ENCODE measurements around the gene EFCAB14. TPM values are rescaled to one million over a fixed set of nuclear protein-coding genes. Genes with fewer than 3 reads are reported as not detected.
"Not testable (repeated sequence)": the region's sequence is repeated elsewhere in the genome, so short reads cannot be mapped to it uniquely, and the experiment has no call there.

EFCAB14 gene
- total and polyA plus RNA-seq, 2 experiments from 2014 or later: 33.6 to 33.9 TPM

- no peak for DNase-seq (ENCODE audit: low read depth in 1 of 2, low spot score in 1 of 2)
- Histone ChIP-seq H3K27me3 (peaks cover 42% of the 10 kb centered on the region), H3K36me3 (no peaks in the 10 kb centered on the region), H3K9me3 (ENCODE audit: low read depth) (no peaks in the 10 kb centered on the region), H3K4me1 (ENCODE audit: low read depth) (no peaks in the 10 kb centered on the region), H3K27ac (no peak overlapping the region), H3K4me3 (no peak overlapping the region)
- no peak for TF ChIP-seq CTCF (IDR thresholded peaks at IDR 0.05; ENCODE audit: low read depth, low read length)
Observed at GRCh38 chr1:46760558-46761166, 41.7 kb upstream of the EFCAB14 start.

GRCh38 chr1:46757956-46758528 lies 39.1 kb upstream of the EFCAB14 start:
- Histone ChIP-seq H3K36me3 (no peaks in the 10 kb centered on the region), H3K4me3 (no peak overlapping the region), H3K9me3 (ENCODE audit: low read depth) (no peaks in the 10 kb centered on the region), H3K4me1 (ENCODE audit: low read depth) (no peaks in the 10 kb centered on the region), H3K27ac (no peak overlapping the region), H3K27me3 (peaks cover 21% of the 10 kb centered on the region)
- DNase-seq (ENCODE audit: low read depth in 1 of 2, low spot score in 1 of 2): no peak
- no peak for TF ChIP-seq CTCF (IDR thresholded peaks at IDR 0.05; ENCODE audit: low read depth, low read length)

- peak in 1 of 2 donors; percentile 57 for DNase-seq (ENCODE audit: low read depth in 1 of 2, low spot score in 1 of 2)
- H3K4me1 ChIP-seq (ENCODE audit: low read depth): no peaks in the 10 kb centered on the region
- no peak for TF ChIP-seq CTCF (IDR thresholded peaks at IDR 0.05; ENCODE audit: low read depth, low read length)
- peaks cover 19% of the 10 kb centered on the region for H3K27me3 ChIP-seq
- H3K36me3 ChIP-seq: no peaks in the 10 kb centered on the region
- no peaks in the 10 kb centered on the region for H3K9me3 ChIP-seq (ENCODE audit: low read depth)
- H3K4me3 ChIP-seq: no peak overlapping the region
- no peak overlapping the region for H3K27ac ChIP-seq
Observed at GRCh38 chr1:46757247-46757955, 38.5 kb upstream of the EFCAB14 start.

- no peaks in the 10 kb centered on the region for H3K4me1 ChIP-seq (ENCODE audit: low read depth)
- no peak for DNase-seq (ENCODE audit: low read depth in 1 of 2, low spot score in 1 of 2)
- H3K27me3 ChIP-seq: peaks cover 8% of the 10 kb centered on the region
- TF ChIP-seq CTCF (IDR thresholded peaks at IDR 0.05; ENCODE audit: low read depth, low read length): no peak
- no peaks in the 10 kb centered on the region for H3K36me3 ChIP-seq
- no peak overlapping the region for H3K27ac ChIP-seq
- no peaks in the 10 kb centered on the region for H3K9me3 ChIP-seq (ENCODE audit: low read depth)
- no peak overlapping the region for H3K4me3 ChIP-seq
Observed at GRCh38 chr1:46755121-46755520, 36.2 kb upstream of the EFCAB14 start.

GRCh38 chr1:46754707-46755106 lies 35.8 kb upstream of the EFCAB14 start:
- not testable (repeated sequence) for H3K27ac ChIP-seq; H3K9me3 ChIP-seq (ENCODE audit: low read depth); H3K4me1 ChIP-seq (ENCODE audit: low read depth); H3K27me3 ChIP-seq; DNase-seq (ENCODE audit: low read depth in 1 of 2, low spot score in 1 of 2); H3K36me3 ChIP-seq; H3K4me3 ChIP-seq

- Histone ChIP-seq H3K4me1 (ENCODE audit: low read depth) (no peaks in the 10 kb centered on the region), H3K9me3 (ENCODE audit: low read depth) (no peaks in the 10 kb centered on the region), H3K4me3 (no peak overlapping the region), H3K27ac (no peak overlapping the region), H3K36me3 (no peaks in the 10 kb centered on the region), H3K27me3 (peaks cover 17% of the 10 kb centered on the region)
- no peak for TF ChIP-seq CTCF (IDR thresholded peaks at IDR 0.05; ENCODE audit: low read depth, low read length)
- no peak for DNase-seq (ENCODE audit: low read depth in 1 of 2, low spot score in 1 of 2)
Observed at GRCh38 chr1:46753985-46754384, 35.1 kb upstream of the EFCAB14 start.
